K562 (cell line): ENCODE data around the gene SKAP2. TPM values are rescaled to one million over a fixed set of nuclear protein-coding genes. Genes with fewer than 3 reads are reported as not detected.

Experiments
- ATAC-seq: fragments of 200-7000 bp; cut with Tn5 transposase; 3 replicates; pipeline ENCODE4 v1.9.1; 2020; ENCODE audit warnings: moderate library complexity
- BruUV-seq: library from RNA; stranded (reverse); fragments of 400-500 nt; replicated peaks from 2 replicates; lab custom pipeline; 2021; lab: Mats Ljungman, UMichigan
- CTCF ChIA-PET: fragments of 300-600 bp; formaldehyde crosslinking; extraction: SDS; loops from one replicate; lab custom pipeline; 2021; ENCODE audit warnings: low intra/inter-chr PET ratio; lab: Yijun Ruan, JAX
- POLR2A ChIA-PET: fragments of 300-600, 350-650 bp; sonication (Branson Sonifier 250); formaldehyde crosslinking; extraction: SDS; loops from one replicate; lab custom pipeline; 2021; ENCODE audit warnings: antibody characterized with exemption, inconsistent platforms; lab: Yijun Ruan, JAX
- DNase-seq, 4 experiments: peaks; one replicate each; pipeline versions ENCODE4 v3.0.0 to v3.0.0-alpha.2; 2011 to 2018; ENCODE audit warnings: low spot score in 3 of 4, mixed read lengths in 3 of 4; ENCODE audit errors: extremely low read depth in 1 of 4
- FAIRE-seq: peaks from 2 replicates; lab custom pipeline; 2011; peaks lifted over from hg19 to GRCh38; lab: Jason Lieb, UNC
- H2AFZ ChIP-seq: 2 replicates; pipeline ENCODE4 v1.6.0; 2011; ENCODE audit warnings: low read depth, low read length, control low read depth, inconsistent platforms
- H3K27ac ChIP-seq: fragments of 200-600 bp; 3 replicates; pipeline ENCODE4 v1.8.0; 2011; ENCODE audit warnings: low read depth, mild to moderate bottlenecking, control low read depth, inconsistent platforms, low read length, moderate library complexity, mixed read lengths; ENCODE audit errors: extremely low read depth
- H3K27me3 ChIP-seq, 2 experiments: fragments of 300-600 bp in 1 of 2; 2 replicates in 1 of 2; 3 replicates in 1 of 2; pipeline versions ENCODE4 v1.6.0 to v1.8.0; 2011; ENCODE audit warnings: inconsistent platforms in 2 of 2, low read length in 2 of 2, mild to moderate bottlenecking in 1 of 2, mixed read lengths in 1 of 2, moderate library complexity in 1 of 2; ENCODE audit not compliant: control insufficient read depth in 2 of 2, insufficient read depth in 2 of 2
- H3K36me3 ChIP-seq: fragments of 300-600 bp; 3 replicates; pipeline ENCODE4 v1.8.0; 2011; ENCODE audit warnings: mild to moderate bottlenecking, low read length, inconsistent platforms; ENCODE audit not compliant: control insufficient read depth, insufficient read depth
- H3K4me1 ChIP-seq, 2 experiments: fragments of 200-600 bp in 1 of 2; replicated peaks in 1 of 2; 2 replicates in 1 of 2; 3 replicates in 1 of 2; pipeline versions ENCODE4 v1.5.1 to v1.8.0; 2011; ENCODE audit warnings: inconsistent platforms in 2 of 2, low read length in 2 of 2, mild to moderate bottlenecking in 1 of 2, mixed read lengths in 1 of 2, moderate library complexity in 1 of 2; ENCODE audit not compliant: control insufficient read depth in 2 of 2, insufficient read depth in 2 of 2
- H3K4me2 ChIP-seq: 2 replicates; pipeline ENCODE4 v1.6.1; 2011; ENCODE audit warnings: low read length, control low read depth, inconsistent platforms, mixed read lengths; ENCODE audit not compliant: insufficient read depth
- H3K4me3 ChIP-seq: fragments of 200-600 bp; sonication (generic), shearing (Covaris generic); 2 replicates; pipeline ENCODE4 v1.5.1; 2016; ENCODE audit warnings: control low read depth, inconsistent platforms
- H3K79me2 ChIP-seq: fragments of 200-600 bp; 3 replicates; pipeline ENCODE4 v1.8.0; 2011; ENCODE audit warnings: low read length, inconsistent platforms; ENCODE audit not compliant: control insufficient read depth, insufficient read depth
- H3K9ac ChIP-seq, 2 experiments: 2 replicates each; pipeline versions ENCODE4 v1.6.0 to v1.6.1; 2011; ENCODE audit warnings: low read depth in 2 of 2, low read length in 2 of 2, control low read depth in 1 of 2, inconsistent platforms in 1 of 2, mild to moderate bottlenecking in 1 of 2, mixed read lengths in 1 of 2; ENCODE audit not compliant: insufficient read depth in 1 of 2
- H3K9me1 ChIP-seq: one replicate; pipeline ENCODE4 v1.6.0; 2011; ENCODE audit warnings: inconsistent platforms, mild to moderate bottlenecking, low read length, moderate library complexity; ENCODE audit not compliant: control insufficient read depth, insufficient read depth
- H3K9me3 ChIP-seq: replicated peaks from 2 replicates; pipeline ENCODE4 v1.5.1; 2011; ENCODE audit warnings: low read depth, low read length, inconsistent platforms; ENCODE audit not compliant: control insufficient read depth, insufficient read depth
- H4K20me1 ChIP-seq: replicated peaks from 2 replicates; pipeline ENCODE4 v1.6.1; 2011; ENCODE audit warnings: low read length, inconsistent platforms, mixed read lengths; ENCODE audit not compliant: control insufficient read depth, insufficient read depth
- CBFA2T2 ChIP-seq: fragments of 450-650 bp; conservative IDR thresholded peaks from 2 replicates; pipeline ENCODE4 v1.6.1; 2017; ENCODE audit warnings: mild to moderate bottlenecking
- DDX20 ChIP-seq: fragments of 450-650 bp; IDR thresholded peaks from 2 replicates; pipeline ENCODE4 v1.6.1; 2016; ENCODE audit warnings: missing genetic modification characterization, low read depth, mild to moderate bottlenecking, missing compliant biosample characterization, moderate library complexity
- HMG20A ChIP-seq: fragments of 450-650 bp; formaldehyde crosslinking; conservative IDR thresholded peaks from 2 replicates; pipeline ENCODE4 v1.4.0; 2020; ENCODE audit warnings: mild to moderate bottlenecking, mixed read lengths
- LARP7 ChIP-seq: fragments of 450-650 bp; IDR thresholded peaks from 2 replicates; pipeline ENCODE4 v1.6.1; 2016
- LEF1 ChIP-seq: fragments of 450-650 bp; IDR thresholded peaks from 2 replicates; pipeline ENCODE4 v1.6.1; 2016; ENCODE audit warnings: mild to moderate bottlenecking
- MTA3 ChIP-seq: fragments of 450-650 bp; formaldehyde crosslinking; IDR thresholded peaks from 2 replicates; pipeline ENCODE4 v1.6.1; 2017; ENCODE audit warnings: mild to moderate bottlenecking, borderline replicate concordance
- NFE2L1 ChIP-seq: fragments of 450-650 bp; IDR thresholded peaks from 2 replicates; pipeline ENCODE4 v1.6.1; 2016; ENCODE audit warnings: missing genetic modification characterization, low read depth, mild to moderate bottlenecking, missing compliant biosample characterization, moderate library complexity, borderline replicate concordance
- NRF1 ChIP-seq, 2 experiments: fragments of 450-650 bp; IDR thresholded peaks in 1 of 2; conservative IDR thresholded peaks in 1 of 2; 2 replicates each; pipeline ENCODE4 v1.6.1; 2014; ENCODE audit warnings: mild to moderate bottlenecking in 2 of 2
- POLR2AphosphoS5 ChIP-seq: IDR thresholded peaks from 2 replicates; pipeline ENCODE4 v1.6.1; 2011; ENCODE audit warnings: mild to moderate bottlenecking, low read depth, low read length, moderate library complexity; ENCODE audit not compliant: control insufficient read depth, insufficient read depth
- PRPF4 ChIP-seq: fragments of 200-400 bp; formaldehyde crosslinking; IDR thresholded peaks from one replicate; pipeline ENCODE4 v1.6.1; 2017; ENCODE audit warnings: low read length, low read depth, mild to moderate bottlenecking; ENCODE audit not compliant: insufficient read depth, poor library complexity, severe bottlenecking
- RFX1 ChIP-seq: fragments of 450-650 bp; IDR thresholded peaks from 2 replicates; pipeline ENCODE4 v1.6.1; 2016; ENCODE audit warnings: mild to moderate bottlenecking, moderate library complexity
- XRCC5 ChIP-seq: fragments of 200-400 bp; formaldehyde crosslinking; IDR thresholded peaks from 2 replicates; pipeline ENCODE4 v1.6.1; 2017; ENCODE audit warnings: low read depth, mild to moderate bottlenecking, low read length
- ZKSCAN1 ChIP-seq: fragments of 150-350 bp; IDR thresholded peaks from 2 replicates; pipeline ENCODE4 v1.6.1; 2016; ENCODE audit warnings: low read depth, low read length
- ZNF79 ChIP-seq: fragments of 250-450 bp; sonication (Bioruptor Pico); IDR thresholded peaks from 2 replicates; pipeline ENCODE4 v1.4.0; 2020; ENCODE audit warnings: low read depth, mild to moderate bottlenecking, moderate library complexity
- WGBS: fragments of 100-300 bp; shearing (Covaris generic); methylation state at CpG from one replicate; pipeline ENCODE4 v1.1.6; 2016; ENCODE audit warnings: low coverage, mixed read lengths; ENCODE audit not compliant: insufficient coverage; ENCODE audit errors: missing lambda C conversion rate; 5-methylcytosine and 5-hydroxymethylcytosine counted together
- in situ Hi-C: fragments of 300-500 bp; cut with MboI; formaldehyde crosslinking; loops from 4 replicates; pipeline ENCODE4 v1.15.0; 2018; ENCODE audit warnings: inconsistent platforms, mixed read lengths
- intact Hi-C: fragments of 100-400 bp; cut with micrococcal nuclease; formaldehyde crosslinking; loops from 2 replicates; pipeline ENCODE4 v1.14.2; 2022
- polyA plus RNA-seq, 8 experiments: library from polyadenylated mRNA; depleted of rRNA in 4 of 8; stranded (reverse) in 5 of 8; unstranded in 3 of 8; fragments of >200 nt; fragmentation: Nextera tagmentation in 2 of 8; fragmentation: Illumina TruSeq in 1 of 8; extraction: Ambion mirVana in 2 of 8; extraction: Trizol in 1 of 8; gene quantifications; 2 replicates each; pipeline versions ENCODE4 v1.2.1 to v1.2.3, GENCODE V29; 2011 to 2014; ENCODE audit warnings: inconsistent platforms in 1 of 8, missing spikeins in 1 of 8
- total RNA-seq, 7 experiments: library from RNA; depleted of rRNA in 6 of 7; stranded (reverse); fragments of >200 nt in 6 of 7; fragmentation: Illumina TruSeq in 2 of 7; extraction: Trizol in 2 of 7; gene quantifications; 2 replicates each; pipeline versions ENCODE4 v1.2.1 to v1.2.3, GENCODE V29; 2011 to 2021; ENCODE audit warnings: low replicate concordance in 1 of 7
- TF ChIP-seq, protein P1 (sequence below): sonication (generic); IDR thresholded peaks from 2 replicates; pipeline ENCODE4 v1.6.1; 2016
- TF ChIP-seq, protein P2 (sequence below), 3 experiments: IDR thresholded peaks in 2 of 3; conservative IDR thresholded peaks in 1 of 3; 2 replicates each; pipeline ENCODE4 v1.5.1; 2011 to 2012; ENCODE audit warnings: low read length in 3 of 3, mild to moderate bottlenecking in 3 of 3, control low read depth in 2 of 3, improper control_type of control experiment in 1 of 3, inconsistent platforms in 1 of 3, low read depth in 1 of 3, mixed read lengths in 1 of 3, moderate library complexity in 1 of 3; ENCODE audit not compliant: insufficient read depth in 2 of 3
- TF ChIP-seq, protein P3 (sequence below): sonication (generic); formaldehyde crosslinking; IDR thresholded peaks from 2 replicates; pipeline ENCODE4 v1.8.0; 2022; ENCODE audit warnings: mild to moderate bottlenecking, missing genetic modification reagents
- TF ChIP-seq, protein P4 (sequence below): fragments of 250-450 bp; sonication (Bioruptor Pico); IDR thresholded peaks from 2 replicates; pipeline ENCODE4 v1.8.0; 2022; ENCODE audit warnings: moderate library complexity, mild to moderate bottlenecking, inconsistent platforms

SKAP2 gene
- total and polyA plus RNA-seq, 9 of the 15 experiments (the other 6 are each of a cell fraction or from before 2014, with no cell fraction given) = 4.2 to 11.7 (median 8.3) TPM

DNA sequence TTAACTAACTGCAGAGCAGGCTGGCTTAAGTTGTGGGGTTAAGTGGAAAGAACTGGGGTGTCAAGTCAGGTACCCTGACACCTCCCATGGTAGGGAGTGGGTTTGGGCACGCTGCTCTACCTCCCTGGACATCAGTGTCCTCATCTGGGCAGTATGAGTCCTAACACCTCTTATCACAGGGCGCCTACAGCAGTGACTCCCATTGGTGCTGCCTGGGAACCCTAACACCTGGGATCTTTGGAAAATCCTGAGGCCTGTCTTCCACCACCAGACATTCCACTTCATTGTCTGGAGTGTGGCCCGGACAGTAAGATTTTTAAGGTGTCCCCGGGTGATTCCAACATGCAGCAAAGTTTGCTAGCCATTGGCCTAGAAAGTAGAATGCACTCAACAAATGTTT lies 239.1 kb downstream of the SKAP2 start:
- WGBS = 0% methylated on average over 4 of the region's 4 CpGs
- no peak for ATAC-seq
- Histone ChIP-seq H3K4me2 (no peak overlapping the region), H3K79me2 (no peaks in the 10 kb centered on the region), H2AFZ (no peak overlapping the region)
- in situ Hi-C loops = no loop called here
- DNase-seq = no peak
- TF ChIP-seq, protein P1, sequence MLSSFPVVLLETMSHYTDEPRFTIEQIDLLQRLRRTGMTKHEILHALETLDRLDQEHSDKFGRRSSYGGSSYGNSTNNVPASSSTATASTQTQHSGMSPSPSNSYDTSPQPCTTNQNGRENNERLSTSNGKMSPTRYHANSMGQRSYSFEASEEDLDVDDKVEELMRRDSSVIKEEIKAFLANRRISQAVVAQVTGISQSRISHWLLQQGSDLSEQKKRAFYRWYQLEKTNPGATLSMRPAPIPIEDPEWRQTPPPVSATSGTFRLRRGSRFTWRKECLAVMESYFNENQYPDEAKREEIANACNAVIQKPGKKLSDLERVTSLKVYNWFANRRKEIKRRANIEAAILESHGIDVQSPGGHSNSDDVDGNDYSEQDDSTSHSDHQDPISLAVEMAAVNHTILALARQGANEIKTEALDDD = no peak
- TF ChIP-seq RFX1 (no peak), NRF1 (conservative IDR thresholded peaks at IDR 0.05 in 1 of 2, IDR thresholded peaks at IDR 0.05 in 1 of 2) (no peak), HMG20A (CRISPR knock-in tag) (no peak), CBFA2T2 (no peak), LEF1 (no peak), NFE2L1 (no peak), ZKSCAN1 (no peak), POLR2AphosphoS5 (no peak), PRPF4 (no peak), LARP7 (no peak), DDX20 (no peak), ZNF79 (CRISPR knock-in tag) (no peak), MTA3 (no peak), XRCC5 (no peak)
- TF ChIP-seq, protein P2, sequence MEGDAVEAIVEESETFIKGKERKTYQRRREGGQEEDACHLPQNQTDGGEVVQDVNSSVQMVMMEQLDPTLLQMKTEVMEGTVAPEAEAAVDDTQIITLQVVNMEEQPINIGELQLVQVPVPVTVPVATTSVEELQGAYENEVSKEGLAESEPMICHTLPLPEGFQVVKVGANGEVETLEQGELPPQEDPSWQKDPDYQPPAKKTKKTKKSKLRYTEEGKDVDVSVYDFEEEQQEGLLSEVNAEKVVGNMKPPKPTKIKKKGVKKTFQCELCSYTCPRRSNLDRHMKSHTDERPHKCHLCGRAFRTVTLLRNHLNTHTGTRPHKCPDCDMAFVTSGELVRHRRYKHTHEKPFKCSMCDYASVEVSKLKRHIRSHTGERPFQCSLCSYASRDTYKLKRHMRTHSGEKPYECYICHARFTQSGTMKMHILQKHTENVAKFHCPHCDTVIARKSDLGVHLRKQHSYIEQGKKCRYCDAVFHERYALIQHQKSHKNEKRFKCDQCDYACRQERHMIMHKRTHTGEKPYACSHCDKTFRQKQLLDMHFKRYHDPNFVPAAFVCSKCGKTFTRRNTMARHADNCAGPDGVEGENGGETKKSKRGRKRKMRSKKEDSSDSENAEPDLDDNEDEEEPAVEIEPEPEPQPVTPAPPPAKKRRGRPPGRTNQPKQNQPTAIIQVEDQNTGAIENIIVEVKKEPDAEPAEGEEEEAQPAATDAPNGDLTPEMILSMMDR (IDR thresholded peaks at IDR 0.05 in 2 of 3, conservative IDR thresholded peaks at IDR 0.05 in 1 of 3; ENCODE audit: insufficient read depth in 2 of 3, low read depth in 1 of 3, low read length in 3 of 3) = no peak
- TF ChIP-seq, protein P3, sequence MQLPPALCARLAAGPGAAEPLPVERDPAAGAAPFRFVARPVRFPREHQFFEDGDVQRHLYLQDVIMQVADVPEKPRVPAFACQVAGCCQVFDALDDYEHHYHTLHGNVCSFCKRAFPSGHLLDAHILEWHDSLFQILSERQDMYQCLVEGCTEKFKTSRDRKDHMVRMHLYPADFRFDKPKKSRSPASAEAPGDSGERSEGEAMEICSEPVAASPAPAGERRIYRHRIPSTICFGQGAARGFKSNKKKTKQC (CRISPR knock-in tag) = no peak
- TF ChIP-seq, protein P4, sequence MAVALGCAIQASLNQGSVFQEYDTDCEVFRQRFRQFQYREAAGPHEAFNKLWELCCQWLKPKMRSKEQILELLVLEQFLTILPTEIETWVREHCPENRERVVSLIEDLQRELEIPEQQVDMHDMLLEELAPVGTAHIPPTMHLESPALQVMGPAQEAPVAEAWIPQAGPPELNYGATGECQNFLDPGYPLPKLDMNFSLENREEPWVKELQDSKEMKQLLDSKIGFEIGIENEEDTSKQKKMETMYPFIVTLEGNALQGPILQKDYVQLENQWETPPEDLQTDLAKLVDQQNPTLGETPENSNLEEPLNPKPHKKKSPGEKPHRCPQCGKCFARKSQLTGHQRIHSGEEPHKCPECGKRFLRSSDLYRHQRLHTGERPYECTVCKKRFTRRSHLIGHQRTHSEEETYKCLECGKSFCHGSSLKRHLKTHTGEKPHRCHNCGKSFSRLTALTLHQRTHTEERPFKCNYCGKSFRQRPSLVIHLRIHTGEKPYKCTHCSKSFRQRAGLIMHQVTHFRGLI (CRISPR knock-in tag) = no peak
- TF ChIP-seq, all 486 proteins: peak for 0
- H3K9me3 ChIP-seq = no peaks in the 10 kb centered on the region
- CTCF ChIA-PET = no interaction called here
- H3K9ac ChIP-seq = no peak overlapping the region
- POLR2A ChIA-PET = no interaction called here
- H3K27me3 ChIP-seq = peaks cover 46 to 78% of the 10 kb centered on the region in 2 experiments; a peak in 4 of 5 replicates
- H3K9me1 ChIP-seq = no peaks in the 10 kb centered on the region
- H3K4me1 ChIP-seq = peaks cover 3 to 4% of the 10 kb centered on the region in 2 experiments; a peak in 4 of 5 replicates
- H3K4me3 ChIP-seq = no peak overlapping the region
- H4K20me1 ChIP-seq = no peaks in the 10 kb centered on the region
- H3K36me3 ChIP-seq = no peaks in the 10 kb centered on the region
- intact Hi-C loops = no loop called here
- no TSS peak for BruUV-seq
- FAIRE-seq = no peak
- no peak overlapping the region for H3K27ac ChIP-seq
